GM21737 (cell line): ENCODE data around the gene GREB1L.
"Not testable (repeated sequence)": the region's sequence is repeated elsewhere in the genome, so short reads cannot be mapped to it uniquely, and the experiment has no call there.

Source experiments
- ATAC-seq: cut with Tn5 transposase; IDR thresholded peaks from one replicate; pipeline ENCODE4 v1.9.1; 2021; ENCODE audit warnings: mild to moderate bottlenecking, moderate library complexity; ENCODE audit not compliant: unreplicated experiment

Gene GREB1L

GRCh38 chr18:21242141-21242779 is at the start of gene GREB1L:
Gene GREB1L (plus strand): TSS chr18:21242232. CDS start chr18:21383519, 141,287 bp downstream.
- no peak for ATAC-seq

GRCh38 chr18:21192308-21192624 is 49.8 kb upstream of the GREB1L start:
- ATAC-seq: no peak

- ATAC-seq: no peak
Measured at GRCh38 chr18:21194871-21195771, 46.9 kb upstream of the GREB1L start.

GRCh38 chr18:21196426-21196825 is 45.6 kb upstream of the GREB1L start:
- no peak for ATAC-seq

GRCh38 chr18:21203126-21203525 is 38.9 kb upstream of the GREB1L start:
- no peak for ATAC-seq

GRCh38 chr18:21203542-21204241 is 38.3 kb upstream of the GREB1L start:
- ATAC-seq: no peak

- ATAC-seq: no peak
Measured at GRCh38 chr18:21205695-21206094, 36.3 kb upstream of the GREB1L start.

GRCh38 chr18:21210278-21210677 is 31.8 kb upstream of the GREB1L start:
- ATAC-seq: no peak

- ATAC-seq: no peak
Measured at GRCh38 chr18:21210784-21211183, 31.2 kb upstream of the GREB1L start.

- ATAC-seq: not testable (repeated sequence)
Measured at GRCh38 chr18:21214409-21214808, 27.6 kb upstream of the GREB1L start.

GRCh38 chr18:21215490-21215889 is 26.5 kb upstream of the GREB1L start:
- no peak for ATAC-seq

- no peak for ATAC-seq
Measured at GRCh38 chr18:21218862-21219261, 23.2 kb upstream of the GREB1L start.

GRCh38 chr18:21230436-21230835 is 11.6 kb upstream of the GREB1L start:
- ATAC-seq: no peak

- ATAC-seq: no peak
Measured at GRCh38 chr18:21241301-21242048, 557 bp upstream of the GREB1L start.

- ATAC-seq: no peak
Measured at GRCh38 chr18:21242780-21243401, 859 bp downstream of the GREB1L start.

- no peak for ATAC-seq
Measured at GRCh38 chr18:21254576-21254975, 12.5 kb downstream of the GREB1L start.

GRCh38 chr18:21255211-21255610 is 13.2 kb downstream of the GREB1L start:
- no peak for ATAC-seq

- no peak for ATAC-seq
Measured at GRCh38 chr18:21257386-21257785, 15.4 kb downstream of the GREB1L start.

GRCh38 chr18:21260621-21261020 is 18.6 kb downstream of the GREB1L start:
- ATAC-seq: no peak

GRCh38 chr18:21261352-21261751 is 19.3 kb downstream of the GREB1L start:
- ATAC-seq: no peak

GRCh38 chr18:21262244-21262643 is 20.2 kb downstream of the GREB1L start:
- no peak for ATAC-seq
